SK-N-SH (cell line): Measurements from ENCODE around the gene FRY. TPM values are rescaled to one million over a fixed set of nuclear protein-coding genes. Genes with fewer than 3 reads are reported as not detected.

Experiments
- CTCF ChIA-PET: fragments of 300-600, 350-600 bp; formaldehyde crosslinking; extraction: SDS; loops from one replicate; lab custom pipeline; 2021; lab: Yijun Ruan, JAX
- POLR2A ChIA-PET: fragments of 350-600 bp; sonication (Branson Sonifier 250); formaldehyde crosslinking; extraction: SDS; loops from one replicate; lab custom pipeline; 2020; ENCODE audit warnings: antibody characterized with exemption, inconsistent platforms; lab: Yijun Ruan, JAX
- DNase-seq: peaks from one replicate; pipeline ENCODE4 v3.0.0; 2012
- H2AFZ ChIP-seq: fragments of 200-600 bp; sonication (generic); 2 replicates; pipeline ENCODE4 v1.8.1; 2016; ENCODE audit warnings: antibody characterized with exemption, mild to moderate bottlenecking, low read depth
- H3F3A ChIP-seq: fragments of 200-600 bp; sonication (generic); replicated peaks from 2 replicates; pipeline ENCODE3; 2016; ENCODE audit warnings: antibody characterized with exemption, mild to moderate bottlenecking; ENCODE audit not compliant: insufficient read depth
- H3K27ac ChIP-seq, 2 experiments: fragments of 200-500 bp in 1 of 2; fragments of 200-600 bp in 1 of 2; sonication (Bioruptor generic) in 1 of 2; sonication (generic), shearing (Covaris generic) in 1 of 2; 2 replicates each; pipeline versions ENCODE4 v1.5.1 to v1.6.1; 2014 to 2016; ENCODE audit warnings: low read depth in 2 of 2, inconsistent platforms in 1 of 2, low read length in 1 of 2, mild to moderate bottlenecking in 1 of 2, mixed read lengths in 1 of 2
- H3K27me3 ChIP-seq: fragments of 200-600 bp; sonication (generic), shearing (Covaris generic); 2 replicates; pipeline ENCODE4 v1.6.1; 2016; ENCODE audit warnings: mixed run types; ENCODE audit not compliant: insufficient read depth
- H3K36me3 ChIP-seq, 2 experiments: fragments of 200-500 bp in 1 of 2; fragments of 200-600 bp in 1 of 2; sonication (Bioruptor generic) in 1 of 2; sonication (generic) in 1 of 2; replicated peaks in 1 of 2; 2 replicates each; pipeline versions ENCODE3 to v1.5.1; 2014 to 2016; ENCODE audit warnings: low read length in 1 of 2, mild to moderate bottlenecking in 1 of 2; ENCODE audit not compliant: insufficient read depth in 2 of 2, control insufficient read depth in 1 of 2
- H3K4me1 ChIP-seq, 2 experiments: fragments of 200-500 bp in 1 of 2; fragments of 200-600 bp in 1 of 2; sonication (Bioruptor generic) in 1 of 2; sonication (generic), shearing (Covaris generic) in 1 of 2; 2 replicates each; pipeline versions ENCODE4 v1.5.1 to v1.6.1; 2014 to 2016; ENCODE audit warnings: low read depth in 1 of 2, low read length in 1 of 2, mixed run types in 1 of 2; ENCODE audit not compliant: insufficient read depth in 2 of 2, control insufficient read depth in 1 of 2
- H3K4me2 ChIP-seq: fragments of 200-600 bp; sonication (generic), shearing (Covaris generic); 2 replicates; pipeline ENCODE4 v1.6.1; 2017; ENCODE audit warnings: mixed run types
- H3K4me3 ChIP-seq, 2 experiments: fragments of 200-500 bp in 1 of 2; fragments of 200-600 bp in 1 of 2; sonication (Bioruptor generic) in 1 of 2; sonication (generic), shearing (Covaris generic) in 1 of 2; 2 replicates each; pipeline versions ENCODE4 v1.5.1 to v1.8.1; 2014 to 2016; ENCODE audit warnings: low read depth in 2 of 2, inconsistent platforms in 1 of 2, low read length in 1 of 2, mild to moderate bottlenecking in 1 of 2, mixed read lengths in 1 of 2, moderate library complexity in 1 of 2
- H3K79me2 ChIP-seq: fragments of 200-600 bp; sonication (generic); 2 replicates; pipeline ENCODE4 v1.8.1; 2017; ENCODE audit warnings: mild to moderate bottlenecking; ENCODE audit not compliant: insufficient read depth
- H3K9ac ChIP-seq: fragments of 200-600 bp; sonication (generic); 2 replicates; pipeline ENCODE4 v1.6.1; 2017; ENCODE audit warnings: mixed run types
- H3K9me2 ChIP-seq: fragments of 200-600 bp; sonication (generic); 2 replicates; pipeline ENCODE4 v1.6.1; 2017; ENCODE audit warnings: mixed run types
- H3K9me3 ChIP-seq: fragments of 200-600 bp; sonication (generic); 2 replicates; pipeline ENCODE4 v1.6.1; 2017; ENCODE audit warnings: mixed run types, mild to moderate bottlenecking, moderate library complexity
- H4K20me1 ChIP-seq: fragments of 200-600 bp; sonication (generic); 2 replicates; pipeline ENCODE4 v1.6.1; 2017; ENCODE audit warnings: mild to moderate bottlenecking, mixed run types; ENCODE audit not compliant: insufficient read depth
- EP300 ChIP-seq, 2 experiments: IDR thresholded peaks; 2 replicates each; pipeline versions ENCODE4 v1.4.0 to v1.6.1; 2012; ENCODE audit warnings: borderline replicate concordance in 1 of 2, low read depth in 1 of 2, low read length in 1 of 2
- EZH2phosphoT487 ChIP-seq: fragments of 200-600 bp; sonication (generic); IDR thresholded peaks from 2 replicates; pipeline ENCODE4 v1.6.1; 2017; ENCODE audit warnings: low read depth, mixed run types, mild to moderate bottlenecking, antibody characterized with exemption, moderate library complexity, borderline replicate concordance
- FOXJ3 ChIP-seq: sonication (generic); formaldehyde crosslinking; IDR thresholded peaks from 2 replicates; pipeline ENCODE4 v1.5.1; 2020; ENCODE audit warnings: mild to moderate bottlenecking, missing genetic modification reagents
- FOXM1 ChIP-seq: IDR thresholded peaks from 2 replicates; pipeline ENCODE4 v1.4.0; 2012; ENCODE audit warnings: low read depth, mild to moderate bottlenecking
- GABPA ChIP-seq: IDR thresholded peaks from 2 replicates; pipeline ENCODE4 v1.4.0; 2012; ENCODE audit warnings: low read depth, mild to moderate bottlenecking
- GATA2 ChIP-seq: sonication (generic); formaldehyde crosslinking; IDR thresholded peaks from 2 replicates; pipeline ENCODE4 v1.5.0; 2020; ENCODE audit warnings: mild to moderate bottlenecking, missing genetic modification reagents
- JUND ChIP-seq: IDR thresholded peaks from 2 replicates; pipeline ENCODE4 v1.4.0; 2012
- MEF2A ChIP-seq: IDR thresholded peaks from 2 replicates; pipeline ENCODE4 v1.4.0; 2012; ENCODE audit warnings: low read depth, borderline replicate concordance
- MXI1 ChIP-seq: IDR thresholded peaks from 2 replicates; pipeline ENCODE4 v1.6.1; 2012; ENCODE audit warnings: mild to moderate bottlenecking, low read depth, low read length, improper control_type of control experiment
- NRF1 ChIP-seq: IDR thresholded peaks from 2 replicates; pipeline ENCODE4 v1.6.1; 2012; ENCODE audit warnings: low read depth, mild to moderate bottlenecking, low read length
- RFX5 ChIP-seq: IDR thresholded peaks from 2 replicates; pipeline ENCODE4 v1.6.1; 2012; ENCODE audit warnings: mild to moderate bottlenecking, improper control_type of control experiment, low read length
- SMC3 ChIP-seq: IDR thresholded peaks from 2 replicates; pipeline ENCODE4 v1.6.1; 2012; ENCODE audit warnings: low read depth, low read length, improper control_type of control experiment
- TAF1 ChIP-seq: IDR thresholded peaks from 2 replicates; pipeline ENCODE4 v1.6.1; 2012; ENCODE audit warnings: low read depth, mild to moderate bottlenecking, low read length, moderate library complexity, borderline replicate concordance
- TCF12 ChIP-seq: IDR thresholded peaks from 2 replicates; pipeline ENCODE4 v1.4.0; 2012
- YY1 ChIP-seq: IDR thresholded peaks from 2 replicates; pipeline ENCODE4 v1.4.0; 2012; ENCODE audit warnings: low read depth, mild to moderate bottlenecking
- WGBS: methylation state at CpG from one replicate; pipeline ENCODE4 v1.1.6; 2017; ENCODE audit warnings: low lambda C conversion rate; 5-methylcytosine and 5-hydroxymethylcytosine counted together
- polyA plus RNA-seq, 3 experiments: library from polyadenylated mRNA; depleted of rRNA; stranded (reverse); fragments of >200 nt; gene quantifications; 2 replicates each; pipeline ENCODE4 v1.2.3, GENCODE V29; 2012
- TF ChIP-seq, protein P1 (sequence below): IDR thresholded peaks from 2 replicates; pipeline ENCODE4 v1.6.1; 2012; ENCODE audit warnings: mild to moderate bottlenecking, low read depth, low read length, moderate library complexity
- TF ChIP-seq, protein P2 (sequence below): IDR thresholded peaks from 2 replicates; pipeline ENCODE4 v1.4.0; 2012; ENCODE audit warnings: low read depth
- TF ChIP-seq, protein P3 (sequence below): fragments of 150-350 bp; IDR thresholded peaks from 2 replicates; pipeline ENCODE4 v1.6.1; 2016; ENCODE audit warnings: mild to moderate bottlenecking, low read depth, low read length

The FRY gene
- polyA plus RNA-seq, 1 of the 3 experiments (the other 2 are of a cell fraction): 1.4 TPM

DNA sequence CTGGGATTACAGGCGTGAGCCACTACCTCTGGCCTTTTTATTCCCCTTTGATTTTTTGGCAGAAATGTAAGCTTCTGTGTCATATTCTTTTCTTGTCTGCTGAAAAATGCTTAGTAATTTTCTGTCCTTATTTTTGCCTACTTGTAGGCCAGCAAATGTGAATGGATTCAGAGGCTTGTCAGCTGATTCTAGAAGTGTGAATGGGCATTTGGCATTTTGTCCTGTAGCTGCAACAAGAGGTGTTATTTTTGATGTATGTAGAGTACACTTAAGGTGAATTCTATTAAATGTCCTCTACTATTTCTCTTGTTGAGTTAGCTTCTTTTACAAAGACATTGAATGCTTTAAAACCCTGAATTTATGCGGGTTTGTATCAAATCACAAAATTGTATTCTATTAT is 50.0 kb downstream of the FRY start (continued):
- TF ChIP-seq, protein P1, sequence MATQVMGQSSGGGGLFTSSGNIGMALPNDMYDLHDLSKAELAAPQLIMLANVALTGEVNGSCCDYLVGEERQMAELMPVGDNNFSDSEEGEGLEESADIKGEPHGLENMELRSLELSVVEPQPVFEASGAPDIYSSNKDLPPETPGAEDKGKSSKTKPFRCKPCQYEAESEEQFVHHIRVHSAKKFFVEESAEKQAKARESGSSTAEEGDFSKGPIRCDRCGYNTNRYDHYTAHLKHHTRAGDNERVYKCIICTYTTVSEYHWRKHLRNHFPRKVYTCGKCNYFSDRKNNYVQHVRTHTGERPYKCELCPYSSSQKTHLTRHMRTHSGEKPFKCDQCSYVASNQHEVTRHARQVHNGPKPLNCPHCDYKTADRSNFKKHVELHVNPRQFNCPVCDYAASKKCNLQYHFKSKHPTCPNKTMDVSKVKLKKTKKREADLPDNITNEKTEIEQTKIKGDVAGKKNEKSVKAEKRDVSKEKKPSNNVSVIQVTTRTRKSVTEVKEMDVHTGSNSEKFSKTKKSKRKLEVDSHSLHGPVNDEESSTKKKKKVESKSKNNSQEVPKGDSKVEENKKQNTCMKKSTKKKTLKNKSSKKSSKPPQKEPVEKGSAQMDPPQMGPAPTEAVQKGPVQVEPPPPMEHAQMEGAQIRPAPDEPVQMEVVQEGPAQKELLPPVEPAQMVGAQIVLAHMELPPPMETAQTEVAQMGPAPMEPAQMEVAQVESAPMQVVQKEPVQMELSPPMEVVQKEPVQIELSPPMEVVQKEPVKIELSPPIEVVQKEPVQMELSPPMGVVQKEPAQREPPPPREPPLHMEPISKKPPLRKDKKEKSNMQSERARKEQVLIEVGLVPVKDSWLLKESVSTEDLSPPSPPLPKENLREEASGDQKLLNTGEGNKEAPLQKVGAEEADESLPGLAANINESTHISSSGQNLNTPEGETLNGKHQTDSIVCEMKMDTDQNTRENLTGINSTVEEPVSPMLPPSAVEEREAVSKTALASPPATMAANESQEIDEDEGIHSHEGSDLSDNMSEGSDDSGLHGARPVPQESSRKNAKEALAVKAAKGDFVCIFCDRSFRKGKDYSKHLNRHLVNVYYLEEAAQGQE: no peak
- TF ChIP-seq MEF2A (no peak), MXI1 (no peak), FOXM1 (no peak)
- TF ChIP-seq, protein P2, sequence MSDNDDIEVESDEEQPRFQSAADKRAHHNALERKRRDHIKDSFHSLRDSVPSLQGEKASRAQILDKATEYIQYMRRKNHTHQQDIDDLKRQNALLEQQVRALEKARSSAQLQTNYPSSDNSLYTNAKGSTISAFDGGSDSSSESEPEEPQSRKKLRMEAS: no peak

DNA sequence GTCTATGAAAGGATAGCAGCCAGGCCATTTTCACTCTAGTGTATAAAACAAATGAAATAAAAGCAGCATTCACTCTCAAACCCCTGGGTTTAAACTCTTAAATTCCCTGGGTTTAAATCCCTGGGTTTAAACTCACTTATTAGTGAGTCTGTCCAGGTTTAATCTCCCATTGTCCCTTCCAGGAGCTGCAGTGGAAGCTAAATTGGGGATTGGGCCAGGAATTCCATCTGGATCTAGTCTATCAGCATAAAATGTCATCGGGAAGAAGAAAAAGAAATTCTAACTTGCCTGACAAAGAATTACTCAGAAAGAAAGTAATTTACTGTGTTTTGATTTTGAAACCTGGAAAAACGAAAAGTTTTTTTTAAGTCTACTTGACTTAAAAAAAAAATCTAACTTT is 54.8 kb downstream of the FRY start:
- WGBS: 47% methylated on average over 2 of the region's 2 CpGs
- H3K27me3 ChIP-seq: no peaks in the 10 kb centered on the region
- no peak overlapping the region for H3K4me2 ChIP-seq
- H2AFZ ChIP-seq: no peak overlapping the region
- H3K4me3 ChIP-seq: no peak overlapping the region
- no peaks in the 10 kb centered on the region for H3K79me2 ChIP-seq
- no peaks in the 10 kb centered on the region for H3K9me3 ChIP-seq
- no peaks in the 10 kb centered on the region for H3K36me3 ChIP-seq
- H3K9me2 ChIP-seq: no peaks in the 10 kb centered on the region
- H3K9ac ChIP-seq: no peak overlapping the region
- POLR2A ChIA-PET: no interaction called here
- H3K4me1 ChIP-seq: no peaks in the 10 kb centered on the region
- H3F3A ChIP-seq: no peaks in the 10 kb centered on the region
- no peak for TF ChIP-seq MEF2A
- no peak for TF ChIP-seq MXI1
- no peak for TF ChIP-seq RFX5
- TF ChIP-seq GATA2 (CRISPR knock-in tag): no peak
- TF ChIP-seq YY1: no peak
- no peak for TF ChIP-seq TCF12
- no peak for TF ChIP-seq EZH2phosphoT487
- TF ChIP-seq, protein P3, sequence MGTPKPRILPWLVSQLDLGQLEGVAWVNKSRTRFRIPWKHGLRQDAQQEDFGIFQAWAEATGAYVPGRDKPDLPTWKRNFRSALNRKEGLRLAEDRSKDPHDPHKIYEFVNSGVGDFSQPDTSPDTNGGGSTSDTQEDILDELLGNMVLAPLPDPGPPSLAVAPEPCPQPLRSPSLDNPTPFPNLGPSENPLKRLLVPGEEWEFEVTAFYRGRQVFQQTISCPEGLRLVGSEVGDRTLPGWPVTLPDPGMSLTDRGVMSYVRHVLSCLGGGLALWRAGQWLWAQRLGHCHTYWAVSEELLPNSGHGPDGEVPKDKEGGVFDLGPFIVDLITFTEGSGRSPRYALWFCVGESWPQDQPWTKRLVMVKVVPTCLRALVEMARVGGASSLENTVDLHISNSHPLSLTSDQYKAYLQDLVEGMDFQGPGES: no peak
- TF ChIP-seq EP300 (IDR thresholded peaks at IDR 0.05; ENCODE audit: borderline replicate concordance in 1 of 2, low read depth in 1 of 2, low read length in 1 of 2): no peak
- no peak for TF ChIP-seq NRF1
- TF ChIP-seq TAF1: no peak
- no peak for TF ChIP-seq FOXJ3 (CRISPR knock-in tag)
- TF ChIP-seq JUND: no peak
- no peak for TF ChIP-seq FOXM1
- TF ChIP-seq SMC3: no peak
- TF ChIP-seq GABPA: no peak
- H4K20me1 ChIP-seq: no peaks in the 10 kb centered on the region
- CTCF ChIA-PET: interaction anchor here (0.9 to 1.2 kb wide), 2 partner anchors 35 to 78 kb away, joined by 3 read pairs; no protein-coding TSS in a partner anchor
- H3K27ac ChIP-seq: no peak overlapping the region
- DNase-seq: no peak
